CD14-positive monocyte (primary cell): ENCODE results near the gene DRAM1. TPM values are rescaled to one million over a fixed set of nuclear protein-coding genes. Genes with fewer than 3 reads are reported as not detected.
"Not testable (repeated sequence)": the region's sequence is repeated elsewhere in the genome, so short reads cannot be mapped to it uniquely, and the experiment has no call there.

ENCODE experiments used
- DNase-seq, 3 donors: peaks; one replicate each; pipeline ENCODE4 v3.0.0-alpha.2; 2011 to 2022
- H2AFZ ChIP-seq: 2 replicates; pipeline ENCODE4 v1.6.0; 2012; ENCODE audit warnings: mild to moderate bottlenecking, low read depth, low read length, inconsistent platforms; ENCODE audit not compliant: insufficient read depth, poor library complexity, severe bottlenecking
- H3K27ac ChIP-seq, 2 donors: 1 replicate in 1 of 2; 2 replicates in 1 of 2; pipeline ENCODE4 v1.5.1; 2012 to 2013; ENCODE audit warnings: low read length in 2 of 2, control low read depth in 1 of 2, inconsistent platforms in 1 of 2, low read depth in 1 of 2, mild to moderate bottlenecking in 1 of 2
- H3K27me3 ChIP-seq, 2 donors: one replicate each; pipeline versions ENCODE4 v1.6.0 to v1.6.1; 2011 to 2013; ENCODE audit warnings: low read length in 2 of 2; ENCODE audit not compliant: control insufficient read depth in 2 of 2, insufficient read depth in 2 of 2
- H3K36me3 ChIP-seq, 2 donors: replicated peaks in 1 of 2; 1 replicate in 1 of 2; 2 replicates in 1 of 2; pipeline versions ENCODE4 v1.5.1 to v1.6.1; 2012 to 2013; ENCODE audit warnings: low read length in 2 of 2, control low read depth in 1 of 2, inconsistent platforms in 1 of 2, mild to moderate bottlenecking in 1 of 2; ENCODE audit not compliant: insufficient read depth in 2 of 2, control insufficient read depth in 1 of 2
- H3K4me1 ChIP-seq, 2 donors: 1 replicate in 1 of 2; 2 replicates in 1 of 2; pipeline versions ENCODE4 v1.5.1 to v1.6.1; 2012 to 2013; ENCODE audit warnings: low read length in 2 of 2, control low read depth in 1 of 2, inconsistent platforms in 1 of 2, mild to moderate bottlenecking in 1 of 2, moderate library complexity in 1 of 2; ENCODE audit not compliant: insufficient read depth in 2 of 2, control insufficient read depth in 1 of 2
- H3K4me2 ChIP-seq: replicated peaks from 2 replicates; pipeline ENCODE3; 2012; ENCODE audit warnings: low read length, moderate library complexity, mild to moderate bottlenecking; ENCODE audit not compliant: poor library complexity, severe bottlenecking; ENCODE audit errors: extremely low read depth
- H3K4me3 ChIP-seq, 3 experiments: fragments of 200-600 bp in 1 of 3; sonication (generic) in 1 of 3; replicated peaks in 1 of 3; 1 replicate in 2 of 3; 2 replicates in 1 of 3; pipeline ENCODE4 v1.5.1; 2011 to 2013; ENCODE audit warnings: low read length in 3 of 3, mild to moderate bottlenecking in 3 of 3, control low read depth in 2 of 3, low read depth in 2 of 3, inconsistent platforms in 1 of 3, moderate library complexity in 1 of 3
- H3K79me2 ChIP-seq: 2 replicates; pipeline ENCODE4 v1.6.0; 2012; ENCODE audit warnings: mild to moderate bottlenecking, control low read depth, inconsistent platforms, low read length, moderate library complexity; ENCODE audit not compliant: insufficient read depth
- H3K9ac ChIP-seq: 2 replicates; pipeline ENCODE4 v1.6.0; 2017; ENCODE audit warnings: low read length, mild to moderate bottlenecking; ENCODE audit not compliant: insufficient read depth, poor library complexity, severe bottlenecking
- H3K9me3 ChIP-seq, 2 donors: replicated peaks in 1 of 2; 1 replicate in 1 of 2; 2 replicates in 1 of 2; pipeline versions ENCODE4 v1.5.1 to v1.6.1; 2012 to 2013; ENCODE audit warnings: low read length in 2 of 2, control low read depth in 1 of 2; ENCODE audit not compliant: control insufficient read depth in 1 of 2, insufficient read depth in 1 of 2
- H4K20me1 ChIP-seq: 2 replicates; pipeline ENCODE4 v1.6.0; 2012; ENCODE audit warnings: mild to moderate bottlenecking, low read length, control low read depth, moderate library complexity; ENCODE audit not compliant: insufficient read depth
- H3K27ac Mint-ChIP-seq, 7 donors: one replicate each; pipeline ENCODE4 v1.8.0; 2020; ENCODE audit warnings: mild to moderate bottlenecking in 7 of 7, mixed read lengths in 7 of 7, moderate library complexity in 6 of 7, inconsistent platforms in 2 of 7
- H3K27me3 Mint-ChIP-seq, 3 donors: one replicate each; pipeline ENCODE4 v1.8.0; 2021 to 2022; ENCODE audit warnings: low read depth in 3 of 3, mild to moderate bottlenecking in 3 of 3, mixed read lengths in 3 of 3, moderate library complexity in 3 of 3, inconsistent platforms in 1 of 3
- H3K36me3 Mint-ChIP-seq, 2 donors: one replicate each; pipeline ENCODE4 v1.8.0; 2020; ENCODE audit warnings: mixed read lengths in 2 of 2, inconsistent platforms in 1 of 2, mild to moderate bottlenecking in 1 of 2
- H3K4me1 Mint-ChIP-seq: one replicate; pipeline ENCODE4 v1.8.0; 2020; ENCODE audit warnings: mild to moderate bottlenecking, mixed read lengths
- H3K4me3 Mint-ChIP-seq, 2 donors: one replicate each; pipeline ENCODE4 v1.8.0; 2020; ENCODE audit warnings: mild to moderate bottlenecking in 2 of 2, mixed read lengths in 2 of 2, moderate library complexity in 1 of 2
- H3K9me3 Mint-ChIP-seq, 7 donors: one replicate each; pipeline ENCODE4 v1.8.0; 2020 to 2022; ENCODE audit warnings: mixed read lengths in 7 of 7, mild to moderate bottlenecking in 6 of 7, moderate library complexity in 6 of 7, inconsistent platforms in 2 of 7
- WGBS: methylation state at CpG from one replicate; pipeline ENCODE4 v1.1.5; 2013; ENCODE audit warnings: missing lambda C conversion rate; ENCODE audit not compliant: insufficient coverage; 5-methylcytosine and 5-hydroxymethylcytosine counted together
- intact Hi-C, 2 donors: fragments of 100-400 bp; cut with micrococcal nuclease; formaldehyde crosslinking; loops; one replicate each; pipeline versions ENCODE4 v1.15.0 to v1.15.1; 2023
- polyA plus RNA-seq, 3 donors: library from polyadenylated mRNA; depleted of rRNA in 1 of 3; unstranded in 2 of 3; stranded (reverse) in 1 of 3; fragments of 300-500 nt in 2 of 3; fragments of >200 nt in 1 of 3; fragmentation: Illumina TruSeq in 2 of 3; gene quantifications; 1 replicate in 2 of 3; 2 replicates in 1 of 3; pipeline ENCODE4 v1.2.3, GENCODE V29; 2012 to 2021
- TF ChIP-seq, protein P1 (sequence below): fragments of 200-600 bp; IDR thresholded peaks from one replicate; pipeline ENCODE4 v1.8.0; 2022; ENCODE audit warnings: antibody characterized with exemption, mild to moderate bottlenecking

DRAM1 gene
- polyA plus RNA-seq, 3 donors, result 14.0 to 49.7 (median 43.0) TPM

DNA sequence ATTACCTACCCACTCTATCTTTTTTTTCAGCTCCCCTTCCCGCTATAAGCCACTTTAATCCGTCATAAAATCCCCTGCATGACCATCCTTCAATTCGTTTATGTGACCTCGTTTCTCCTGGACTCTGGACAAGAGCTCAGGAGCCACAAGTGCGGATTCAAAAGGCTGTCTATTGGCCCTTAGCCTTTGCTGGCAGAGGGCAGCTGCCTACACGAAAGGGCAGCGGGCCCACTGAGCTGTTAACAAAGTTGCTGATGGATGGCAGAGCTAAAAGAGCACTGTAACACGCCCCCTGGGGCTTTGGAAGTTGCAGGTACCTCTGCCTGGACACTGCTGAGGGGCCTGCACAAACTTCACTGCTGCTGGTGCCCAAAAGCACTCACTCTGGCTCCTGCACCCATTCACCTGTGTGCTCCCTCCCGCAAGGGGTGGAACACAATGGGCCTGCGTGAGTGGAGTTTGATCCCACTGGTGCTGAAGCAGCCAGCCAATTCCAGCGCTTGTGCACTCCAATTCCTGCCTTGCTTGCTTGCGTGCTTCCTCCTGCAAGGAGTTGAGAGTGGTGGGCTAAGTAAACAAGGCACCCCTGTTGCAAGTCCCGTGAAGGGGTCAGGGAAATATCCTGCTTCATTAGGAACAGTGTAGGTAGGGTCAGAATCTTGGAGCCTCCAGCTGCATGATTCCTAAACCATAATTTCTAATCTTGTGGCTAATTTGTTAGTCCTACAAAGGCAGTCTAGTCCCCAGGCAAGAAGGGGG is 10.6 kb upstream of the DRAM1 start:
- Mint-ChIP-seq H3K4me3 (no peak overlapping the region), H3K9me3 (peaks cover 1 to 12% (median 5%) of the 10 kb centered on the region in 7 donors)
- H3K9ac ChIP-seq, result no peak overlapping the region

DNA sequence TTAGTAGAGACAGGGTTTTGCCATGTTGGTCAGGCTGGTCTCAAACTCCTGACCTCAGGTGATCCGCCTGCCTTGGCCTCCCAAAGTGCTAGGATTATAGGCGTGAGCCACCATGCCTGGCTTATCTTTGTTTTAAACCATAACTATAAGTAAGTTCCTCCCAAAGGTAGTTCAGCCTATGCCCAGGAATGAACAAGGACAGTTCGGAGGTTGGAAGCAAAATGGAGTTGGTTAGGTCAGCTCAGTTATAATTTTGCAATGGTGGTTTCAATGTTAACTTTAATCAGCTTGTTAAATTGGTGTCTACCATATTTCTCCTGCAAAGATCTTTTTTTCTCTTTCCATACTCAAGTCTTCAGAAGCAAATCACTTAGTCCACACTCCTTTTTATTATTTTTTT is 9.8 kb upstream of the DRAM1 start:
- H3K9me3 ChIP-seq, H3K36me3 Mint-ChIP-seq, H4K20me1 ChIP-seq, H3K27ac Mint-ChIP-seq, H3K27me3 ChIP-seq, H2AFZ ChIP-seq, H3K79me2 ChIP-seq, H3K4me3 Mint-ChIP-seq, H3K4me3 ChIP-seq, DNase-seq, H3K4me2 ChIP-seq, H3K9ac ChIP-seq, H3K27ac ChIP-seq, H3K36me3 ChIP-seq, H3K27me3 Mint-ChIP-seq, intact Hi-C loops: not testable (repeated sequence)
- WGBS, result no CpG with 5 or more reads among the region's 3 CpGs
- H3K4me1 ChIP-seq, result peaks cover 18 to 31% of the 10 kb centered on the region in 2 donors
- Mint-ChIP-seq H3K4me1 (peaks cover 28% of the 10 kb centered on the region), H3K9me3 (peaks cover 1 to 12% (median 5%) of the 10 kb centered on the region in 7 donors)

More for the DNA sequence above, 10.6 kb upstream of the DRAM1 start:
- peaks cover 0 to 6% (median 0%) of the 10 kb centered on the region in 3 donors for H3K27me3 Mint-ChIP-seq
- H3K27ac Mint-ChIP-seq, result peak overlapping the region in 6 of 7 donors; percentile 5 to 91 (median 88)
- H3K4me1 Mint-ChIP-seq, result peaks cover 28% of the 10 kb centered on the region
- Histone ChIP-seq H3K4me1 (peaks cover 18 to 31% of the 10 kb centered on the region in 2 donors), H3K79me2 (no peaks in the 10 kb centered on the region), H3K9me3 (no peaks in the 10 kb centered on the region), H2AFZ (peak overlapping the region; percentile 53), H3K4me3 (peak overlapping the region in 1 of 3 experiments; percentile 53), H3K4me2 (peak overlapping the region; percentile 60), H3K27ac (peak overlapping the region in 1 of 2 donors; percentile 70), H4K20me1 (no peaks in the 10 kb centered on the region), H3K36me3 (no peaks in the 10 kb centered on the region), H3K27me3 (no peaks in the 10 kb centered on the region)
- TF ChIP-seq, protein P1, sequence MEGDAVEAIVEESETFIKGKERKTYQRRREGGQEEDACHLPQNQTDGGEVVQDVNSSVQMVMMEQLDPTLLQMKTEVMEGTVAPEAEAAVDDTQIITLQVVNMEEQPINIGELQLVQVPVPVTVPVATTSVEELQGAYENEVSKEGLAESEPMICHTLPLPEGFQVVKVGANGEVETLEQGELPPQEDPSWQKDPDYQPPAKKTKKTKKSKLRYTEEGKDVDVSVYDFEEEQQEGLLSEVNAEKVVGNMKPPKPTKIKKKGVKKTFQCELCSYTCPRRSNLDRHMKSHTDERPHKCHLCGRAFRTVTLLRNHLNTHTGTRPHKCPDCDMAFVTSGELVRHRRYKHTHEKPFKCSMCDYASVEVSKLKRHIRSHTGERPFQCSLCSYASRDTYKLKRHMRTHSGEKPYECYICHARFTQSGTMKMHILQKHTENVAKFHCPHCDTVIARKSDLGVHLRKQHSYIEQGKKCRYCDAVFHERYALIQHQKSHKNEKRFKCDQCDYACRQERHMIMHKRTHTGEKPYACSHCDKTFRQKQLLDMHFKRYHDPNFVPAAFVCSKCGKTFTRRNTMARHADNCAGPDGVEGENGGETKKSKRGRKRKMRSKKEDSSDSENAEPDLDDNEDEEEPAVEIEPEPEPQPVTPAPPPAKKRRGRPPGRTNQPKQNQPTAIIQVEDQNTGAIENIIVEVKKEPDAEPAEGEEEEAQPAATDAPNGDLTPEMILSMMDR, result no peak
- intact Hi-C loops, result no loop called here
- H3K36me3 Mint-ChIP-seq, result peaks cover 0 to 6% of the 10 kb centered on the region in 2 donors
- no peak for DNase-seq
- 97% methylated on average over 12 of the region's 13 CpGs for WGBS
